GM18502 (cell line): Measurements from ENCODE around the gene ELOB.

Experiments used
- ATAC-seq: cut with Tn5 transposase; IDR thresholded peaks from one replicate; pipeline ENCODE4 v1.9.1; 2021; ENCODE audit warnings: mild to moderate bottlenecking; ENCODE audit not compliant: unreplicated experiment, poor library complexity

Gene ELOB

DNA sequence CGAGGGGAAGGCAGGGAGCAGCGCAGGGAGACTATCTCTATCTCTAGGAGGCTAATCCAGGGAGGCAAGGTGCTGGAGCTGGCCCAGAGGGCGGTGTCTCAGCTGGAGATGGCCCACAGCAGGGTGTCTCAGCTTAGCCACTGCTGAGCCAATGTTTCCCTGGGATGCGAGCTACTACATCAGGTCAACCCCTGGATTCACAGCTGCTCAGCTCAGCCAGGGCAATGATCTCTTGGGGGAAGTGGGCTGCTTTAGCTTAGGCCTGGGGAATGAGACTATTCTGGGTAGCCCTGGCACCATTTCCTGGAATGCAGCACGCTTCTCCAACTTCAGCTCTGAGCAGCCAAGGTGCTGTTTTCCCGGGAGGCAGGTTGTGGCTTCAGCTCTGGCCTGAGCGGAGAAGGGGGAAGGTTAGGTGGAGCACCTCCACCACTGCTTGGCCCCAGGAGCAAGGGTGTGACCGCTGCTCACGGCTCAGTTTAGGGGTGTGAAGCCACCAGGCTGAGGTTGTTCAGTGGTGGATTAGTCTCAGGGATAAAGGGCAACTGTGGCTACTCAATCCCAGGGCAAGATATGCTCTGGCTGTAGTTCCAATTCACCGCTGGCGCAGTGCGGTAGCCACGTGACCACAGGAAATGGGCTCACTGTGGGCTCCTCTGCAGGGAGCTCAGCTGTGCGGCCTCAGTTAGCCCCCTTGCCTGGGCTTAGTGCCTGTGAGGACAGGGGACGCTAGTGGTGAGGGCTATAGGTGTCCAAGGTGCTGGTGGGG lies 34.8 kb upstream of the ELOB start:
- no peak for ATAC-seq

DNA sequence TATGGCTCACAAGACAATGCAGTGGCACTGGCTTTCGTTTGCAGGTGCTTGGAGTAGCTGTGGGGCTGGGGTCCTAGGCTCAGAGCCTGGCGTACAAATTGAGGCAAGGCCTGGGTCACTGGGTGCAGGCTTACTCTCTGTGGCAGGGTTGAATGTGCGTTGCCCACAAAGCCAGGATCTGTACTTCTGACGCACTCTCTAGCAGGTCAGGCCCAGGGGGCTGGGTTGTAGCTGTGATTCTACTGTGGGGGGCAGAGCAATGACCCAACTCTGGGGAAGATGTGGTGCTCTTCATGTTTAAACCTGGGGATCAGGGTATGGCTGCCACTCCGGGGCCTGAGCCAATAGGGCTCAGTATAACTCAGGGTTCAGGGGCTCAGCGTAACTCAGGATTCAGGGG lies 33.6 kb upstream of the ELOB start:
- no peak for ATAC-seq

DNA sequence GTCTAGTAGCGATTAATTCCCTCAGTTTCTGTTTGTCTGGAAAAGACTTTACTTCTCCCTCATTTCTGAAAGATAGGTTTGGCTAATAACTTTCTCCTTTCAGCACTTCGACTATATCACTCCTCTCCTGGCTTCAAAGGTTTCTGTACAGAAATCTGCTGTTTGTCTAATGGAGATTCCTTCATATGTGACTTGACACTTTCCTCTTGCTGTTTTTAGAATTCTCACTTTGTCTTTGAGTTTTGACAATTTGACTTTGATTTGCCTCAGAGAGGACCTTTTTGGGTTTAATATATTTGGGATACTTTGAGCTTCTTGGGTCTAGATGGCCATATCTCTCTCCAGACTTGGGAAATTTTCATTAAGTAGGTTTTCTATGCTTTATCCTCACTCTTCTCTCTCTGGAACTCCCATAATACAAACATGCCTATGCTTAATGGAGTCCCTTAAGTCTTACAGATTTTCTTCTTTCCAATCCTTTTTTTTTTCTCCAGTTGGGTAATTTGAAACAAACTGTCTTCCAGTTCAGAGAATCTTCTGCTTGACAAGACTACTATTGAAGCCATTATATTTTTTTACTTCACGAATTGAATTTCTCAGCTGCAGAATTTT lies 32.2 kb upstream of the ELOB start:
- no peak for ATAC-seq

DNA sequence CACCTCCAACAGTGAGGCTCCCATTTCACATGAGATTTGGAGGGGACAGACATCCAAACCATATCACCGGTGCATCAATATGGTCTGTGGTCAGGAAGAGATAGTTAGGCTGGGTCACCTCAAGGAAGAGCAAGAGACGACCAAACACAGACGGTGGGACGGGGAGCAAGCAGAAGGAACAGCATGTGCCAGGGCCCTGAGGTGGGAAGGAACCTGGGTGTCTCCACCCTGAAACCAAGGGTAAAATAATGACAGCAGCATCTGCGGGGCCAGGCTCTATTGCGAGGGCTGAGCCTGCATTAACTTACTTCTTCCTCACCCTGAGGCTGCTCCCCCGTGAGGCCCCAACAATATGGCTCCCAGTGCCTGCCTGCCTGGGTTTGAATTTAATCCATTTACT lies 31.1 kb upstream of the ELOB start:
- ATAC-seq = no peak

DNA sequence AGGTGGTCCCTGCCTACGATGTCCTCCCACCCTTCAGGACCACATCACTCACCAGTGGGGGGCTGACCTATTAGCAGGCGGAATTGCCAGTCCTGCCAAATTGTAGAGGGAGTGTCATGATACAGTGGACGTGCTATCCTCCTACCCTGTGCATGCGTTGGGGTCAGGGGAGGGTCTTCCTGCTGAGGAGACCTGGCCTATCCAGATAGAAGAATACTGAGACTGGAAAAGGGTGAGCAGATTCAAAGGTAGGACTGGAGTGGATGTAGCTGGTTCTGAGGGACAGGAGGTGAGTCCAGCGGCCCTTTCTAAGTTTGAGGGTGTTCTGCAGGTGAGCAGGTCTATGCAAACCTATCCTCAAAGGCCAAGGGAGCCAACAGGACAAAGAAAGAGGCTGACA lies 29.2 kb upstream of the ELOB start:
- no peak for ATAC-seq

DNA sequence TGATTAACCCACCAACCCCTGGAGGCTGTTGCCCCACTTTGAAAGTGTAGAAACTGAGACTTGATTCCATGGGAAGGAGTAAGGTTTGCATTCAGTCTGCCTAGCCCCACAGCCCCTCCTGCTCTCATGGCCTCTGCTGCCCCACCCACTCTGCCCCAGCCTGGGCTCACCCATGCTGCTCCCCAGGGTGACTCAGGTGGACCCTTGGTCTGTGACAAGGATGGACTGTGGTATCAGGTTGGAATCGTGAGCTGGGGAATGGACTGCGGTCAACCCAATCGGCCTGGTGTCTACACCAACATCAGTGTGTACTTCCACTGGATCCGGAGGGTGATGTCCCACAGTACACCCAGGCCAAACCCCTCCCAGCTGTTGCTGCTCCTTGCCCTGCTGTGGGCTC lies 27.6 kb upstream of the ELOB start:
- no peak for ATAC-seq

DNA sequence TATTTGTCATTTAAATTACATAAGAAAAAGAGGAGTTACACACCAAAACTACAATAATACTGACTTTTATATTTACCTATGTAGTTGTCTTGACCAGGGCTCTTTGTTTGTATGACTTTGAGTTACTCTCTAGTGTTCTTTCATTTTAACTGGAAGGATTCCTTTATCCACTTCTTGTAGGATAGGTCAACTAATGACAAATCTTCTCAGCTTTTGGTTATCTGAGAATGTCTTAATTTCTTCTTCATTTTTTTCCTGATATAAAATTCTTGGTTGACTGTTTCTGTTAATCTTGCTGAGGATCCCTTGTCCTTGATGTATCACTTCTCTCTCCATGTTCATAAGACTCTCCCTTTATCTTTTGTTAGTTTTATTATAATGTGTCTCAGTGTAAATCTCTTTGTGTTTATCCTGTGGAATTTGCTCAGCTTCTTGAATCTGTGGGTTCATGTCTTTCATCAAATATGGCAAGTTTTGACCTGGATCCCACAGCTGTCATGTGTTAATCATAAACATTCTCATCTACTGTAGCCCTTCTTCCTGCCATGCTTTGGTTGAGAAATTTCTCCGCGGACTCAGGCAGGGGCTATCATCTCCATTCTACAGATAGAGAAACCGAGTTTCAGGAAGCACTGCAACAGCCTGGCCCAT lies 26.6 kb upstream of the ELOB start:
- ATAC-seq = no peak

DNA sequence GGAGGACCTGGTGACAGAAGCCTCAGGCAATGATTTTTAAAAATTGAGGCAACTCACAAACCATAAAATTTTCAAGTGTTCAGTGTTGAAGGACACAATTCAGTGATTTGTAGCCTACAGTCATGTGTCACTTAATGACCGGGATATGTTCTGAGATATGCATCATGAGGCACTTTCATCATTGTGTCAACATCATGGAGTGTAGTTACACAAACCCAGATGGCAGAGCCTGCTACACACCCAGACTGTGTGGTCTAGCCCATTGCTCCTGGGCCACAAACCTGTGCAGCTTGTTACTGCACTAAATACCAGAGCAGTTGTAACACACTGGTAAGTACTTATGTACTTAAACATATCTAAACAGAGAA lies 22.8 kb upstream of the ELOB start:
- ATAC-seq = no peak

DNA sequence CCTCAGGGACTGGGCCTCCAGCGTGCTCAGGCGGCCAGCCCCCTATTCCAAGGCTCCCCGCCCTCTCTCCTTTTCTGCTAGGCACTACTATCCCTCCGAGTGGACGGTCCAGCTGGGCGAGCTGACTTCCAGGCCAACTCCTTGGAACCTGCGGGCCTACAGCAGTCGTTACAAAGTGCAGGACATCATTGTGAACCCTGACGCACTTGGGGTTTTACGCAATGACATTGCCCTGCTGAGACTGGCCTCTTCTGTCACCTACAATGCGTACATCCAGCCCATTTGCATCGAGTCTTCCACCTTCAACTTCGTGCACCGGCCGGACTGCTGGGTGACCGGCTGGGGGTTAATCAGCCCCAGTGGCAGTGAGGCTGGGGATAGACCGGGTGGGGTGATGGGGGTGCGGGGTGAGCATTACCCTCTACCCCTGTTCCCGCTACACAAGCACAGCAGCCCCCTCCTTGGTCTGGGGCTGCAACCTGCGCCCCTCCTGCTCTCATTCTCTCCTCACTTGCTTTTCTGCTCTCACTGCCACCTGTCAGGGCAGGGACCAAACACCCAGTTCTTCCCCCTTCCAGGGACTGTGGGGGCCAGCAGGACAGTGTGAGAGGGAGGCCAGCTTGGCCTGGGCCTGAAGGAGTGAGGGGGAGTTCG lies 22.3 kb upstream of the ELOB start:
- no peak for ATAC-seq

DNA sequence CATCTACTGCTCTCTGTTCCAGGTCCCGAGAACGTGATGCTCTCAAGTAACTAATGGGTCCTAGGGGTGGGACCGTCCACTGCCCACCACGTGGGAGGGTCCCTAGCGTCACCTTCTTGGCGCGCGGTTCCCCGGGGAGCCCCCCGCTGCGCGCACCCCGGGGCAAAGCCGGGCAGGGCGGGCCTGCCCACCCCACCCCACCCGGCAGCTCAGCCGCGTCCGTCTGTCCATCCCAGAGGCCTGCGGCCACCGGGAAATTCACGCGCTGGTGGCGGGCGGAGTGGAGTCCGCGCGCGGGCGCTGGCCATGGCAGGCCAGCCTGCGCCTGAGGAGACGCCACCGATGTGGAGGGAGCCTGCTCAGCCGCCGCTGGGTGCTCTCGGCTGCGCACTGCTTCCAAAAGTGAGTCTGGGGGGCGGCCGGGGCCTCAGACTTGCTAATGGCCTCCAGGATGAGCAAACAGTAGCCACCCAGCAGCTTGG lies 21.7 kb upstream of the ELOB start:
- ATAC-seq = no peak

DNA sequence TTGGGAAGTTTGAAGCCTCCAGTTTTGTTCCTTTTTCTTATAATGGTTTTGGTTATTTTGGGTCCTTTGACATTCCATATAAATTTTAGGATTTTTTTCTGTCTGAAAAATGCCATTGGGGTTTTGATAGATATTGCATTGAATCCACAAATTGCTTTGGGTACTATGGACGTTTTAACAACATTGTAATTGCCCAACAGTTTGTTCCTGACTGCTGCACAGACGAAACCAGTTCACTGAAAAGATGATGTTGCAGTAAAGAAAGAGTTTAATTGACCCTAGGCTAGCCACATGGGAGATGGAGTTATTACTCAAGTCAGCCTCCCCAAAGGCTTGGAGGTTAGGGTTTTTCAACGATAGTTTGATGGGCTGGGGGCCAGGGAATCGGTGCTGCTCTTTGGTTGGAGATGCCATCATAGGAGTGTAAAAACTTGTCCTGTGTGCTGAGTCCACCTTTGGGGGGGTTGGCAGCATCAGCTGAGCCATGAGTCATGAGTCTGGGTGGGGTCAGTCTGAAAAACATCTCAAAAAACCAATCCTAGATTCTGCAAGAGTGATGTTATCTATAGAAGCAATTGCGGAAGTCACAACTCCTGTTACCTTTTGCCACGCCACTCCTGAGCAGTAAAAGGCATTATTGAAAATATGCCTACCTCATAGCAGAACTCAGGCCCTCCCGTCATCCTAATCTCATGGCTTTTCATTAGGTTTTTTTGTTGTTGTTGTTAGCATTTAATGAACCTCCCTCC lies 18.5 kb upstream of the ELOB start:
- ATAC-seq = no peak

DNA sequence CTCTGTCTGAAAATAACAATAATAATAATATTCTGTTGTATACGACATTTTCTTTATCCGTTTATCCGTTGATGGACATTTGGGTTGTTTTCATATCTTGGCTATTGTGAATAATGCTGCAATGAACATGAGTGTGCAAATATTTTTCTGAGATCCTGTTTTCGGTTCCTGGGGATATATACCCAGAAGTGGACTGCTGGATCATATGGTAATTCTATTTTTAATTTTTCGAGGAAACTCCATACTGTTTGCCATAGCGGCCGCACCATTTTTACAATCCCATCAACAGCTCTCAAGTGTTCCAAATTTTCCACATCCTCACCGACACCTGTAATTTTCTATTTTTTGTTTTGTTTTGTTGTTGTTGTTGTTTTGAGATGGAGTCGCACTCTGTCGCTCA lies 15.9 kb upstream of the ELOB start:
- ATAC-seq = no peak

DNA sequence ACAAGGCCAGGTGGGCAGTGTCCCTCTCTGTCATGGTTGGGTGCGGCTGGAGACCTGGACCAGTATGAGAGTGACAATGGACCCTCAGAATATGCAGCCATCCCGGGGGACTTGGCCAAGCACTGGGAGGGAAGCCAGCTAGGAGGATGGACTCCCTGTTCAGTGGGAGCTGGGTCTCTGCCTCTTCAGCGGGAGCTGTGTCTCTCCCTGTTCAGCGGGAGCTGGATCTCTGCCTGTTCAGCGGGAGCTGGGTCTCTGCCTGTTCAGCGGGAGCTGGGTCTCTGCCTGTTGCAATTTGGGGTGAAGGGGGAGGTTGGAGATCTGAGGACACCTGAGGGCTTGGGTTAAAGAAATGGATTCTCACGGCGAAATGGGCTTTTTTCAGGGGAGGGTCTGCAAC lies 14.1 kb upstream of the ELOB start:
- ATAC-seq = no peak

DNA sequence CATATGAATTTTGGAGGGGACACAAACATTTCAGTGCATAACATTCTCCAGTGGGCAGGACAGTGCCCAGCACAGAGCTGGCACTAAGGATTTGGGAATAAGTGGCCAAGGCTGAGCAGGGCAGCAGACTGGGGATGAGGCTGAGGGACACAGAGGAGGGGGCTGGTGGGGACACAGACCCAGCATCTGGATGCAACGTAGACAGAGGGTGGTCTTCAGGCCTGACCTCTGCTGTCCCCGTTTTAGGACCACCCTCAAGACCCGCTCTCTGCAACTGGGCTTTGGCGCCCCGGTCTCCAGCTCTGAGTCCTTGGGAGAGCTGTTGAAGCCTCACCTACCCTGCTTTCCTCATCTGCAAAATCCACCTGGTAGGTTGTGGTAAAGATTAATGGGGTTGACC lies 13.6 kb upstream of the ELOB start:
- ATAC-seq = no peak

DNA sequence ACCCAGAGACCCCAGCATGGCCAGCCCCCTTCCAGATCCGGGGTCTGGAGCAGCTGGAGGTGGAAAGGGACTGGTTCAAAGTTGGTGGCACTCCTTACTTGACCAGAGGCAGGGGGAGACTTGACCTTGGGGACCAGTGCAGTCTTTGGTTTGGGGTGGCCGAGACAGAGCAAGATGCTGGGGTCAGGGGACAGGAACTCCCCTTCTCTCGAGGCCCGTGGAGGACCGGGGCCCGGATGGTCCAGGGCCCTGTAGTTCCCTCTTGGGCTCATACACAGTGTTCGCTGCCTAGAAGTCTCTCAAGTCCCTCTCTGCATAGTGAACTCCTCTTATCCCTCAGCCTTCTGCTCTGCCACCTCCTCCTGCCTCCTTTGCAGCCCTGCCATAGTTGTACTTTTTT lies 10.9 kb upstream of the ELOB start:
- no peak for ATAC-seq

DNA sequence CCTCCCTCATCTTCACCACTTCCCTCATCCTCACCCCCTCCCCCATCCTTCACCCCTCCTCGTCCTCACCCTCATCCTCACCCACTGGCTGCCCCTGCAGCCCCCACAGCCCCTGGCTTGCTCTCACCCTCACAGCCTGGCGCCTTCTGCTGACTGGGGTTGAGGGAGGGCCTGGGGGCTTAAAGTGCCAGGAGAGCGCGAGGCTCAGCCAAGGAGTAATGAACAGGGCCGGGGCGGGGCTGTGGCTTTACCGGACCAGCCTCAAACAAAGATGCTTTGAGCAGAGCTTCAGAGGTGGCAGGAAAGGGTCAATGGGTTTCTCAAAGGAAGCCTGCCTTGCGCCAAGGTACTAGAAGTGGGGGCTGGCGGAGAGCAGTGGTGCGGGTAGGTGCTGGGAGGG lies 10.3 kb upstream of the ELOB start, which contains the start of gene PRSS33:
Gene PRSS33, minus strand, starts transcription at position 155 of the 400 bp plus-strand sequence. CDS start 1,013 bp downstream, outside the sequence.
- ATAC-seq = no peak

DNA sequence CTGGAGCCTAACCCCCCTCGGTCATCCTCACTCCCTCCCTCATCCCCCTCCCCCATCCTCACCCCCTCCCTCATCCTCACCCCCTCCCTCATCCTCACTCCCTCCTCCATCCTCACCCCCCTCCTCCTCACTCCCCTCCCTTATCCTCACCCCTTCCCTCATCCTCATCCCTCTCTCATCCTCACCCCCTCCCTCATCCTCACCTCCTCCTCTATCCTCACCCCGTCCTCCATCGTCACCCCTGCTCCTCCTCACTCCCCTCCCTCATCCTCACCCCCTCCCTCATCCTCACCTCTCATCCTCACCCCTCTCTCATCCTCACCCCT lies 9.7 kb upstream of the ELOB start:
- no peak for ATAC-seq

DNA sequence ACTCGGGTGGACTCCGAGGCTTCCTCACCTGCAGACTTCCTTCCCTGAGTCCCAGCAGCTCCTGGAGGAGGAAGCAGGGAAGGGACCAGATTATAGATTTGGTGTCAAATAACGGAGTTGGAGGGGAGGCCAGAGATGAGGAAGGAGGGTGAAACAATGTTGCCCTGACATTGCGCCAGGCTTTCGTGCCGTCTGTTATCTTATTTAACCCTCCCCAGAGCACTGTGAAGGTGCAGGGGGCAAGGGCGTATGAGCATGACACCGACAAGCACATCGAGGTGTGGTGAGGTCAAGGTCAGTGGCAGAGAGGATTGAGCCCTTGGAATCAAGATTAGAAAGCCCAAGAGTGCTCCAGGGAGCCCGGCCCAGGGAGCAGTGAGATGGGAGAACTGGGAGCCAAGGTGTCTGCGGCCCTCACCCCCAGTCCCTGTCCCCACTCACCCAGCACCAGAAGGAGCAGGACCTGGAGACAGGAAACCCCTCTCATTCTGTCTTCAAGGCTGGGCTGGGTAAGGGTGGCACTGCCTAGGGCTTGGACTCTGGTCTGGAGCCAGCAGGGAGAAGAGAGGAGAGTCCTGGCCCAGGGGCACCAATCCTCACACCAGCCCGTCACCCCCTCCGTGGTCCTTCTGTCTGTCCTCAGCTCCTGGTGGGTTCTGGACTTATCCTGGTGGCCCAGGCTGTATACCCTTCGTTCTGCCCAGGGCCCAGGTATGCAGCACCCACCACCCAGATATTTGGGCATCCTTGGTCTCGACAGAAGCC lies 9.2 kb upstream of the ELOB start:
- ATAC-seq = no peak

DNA sequence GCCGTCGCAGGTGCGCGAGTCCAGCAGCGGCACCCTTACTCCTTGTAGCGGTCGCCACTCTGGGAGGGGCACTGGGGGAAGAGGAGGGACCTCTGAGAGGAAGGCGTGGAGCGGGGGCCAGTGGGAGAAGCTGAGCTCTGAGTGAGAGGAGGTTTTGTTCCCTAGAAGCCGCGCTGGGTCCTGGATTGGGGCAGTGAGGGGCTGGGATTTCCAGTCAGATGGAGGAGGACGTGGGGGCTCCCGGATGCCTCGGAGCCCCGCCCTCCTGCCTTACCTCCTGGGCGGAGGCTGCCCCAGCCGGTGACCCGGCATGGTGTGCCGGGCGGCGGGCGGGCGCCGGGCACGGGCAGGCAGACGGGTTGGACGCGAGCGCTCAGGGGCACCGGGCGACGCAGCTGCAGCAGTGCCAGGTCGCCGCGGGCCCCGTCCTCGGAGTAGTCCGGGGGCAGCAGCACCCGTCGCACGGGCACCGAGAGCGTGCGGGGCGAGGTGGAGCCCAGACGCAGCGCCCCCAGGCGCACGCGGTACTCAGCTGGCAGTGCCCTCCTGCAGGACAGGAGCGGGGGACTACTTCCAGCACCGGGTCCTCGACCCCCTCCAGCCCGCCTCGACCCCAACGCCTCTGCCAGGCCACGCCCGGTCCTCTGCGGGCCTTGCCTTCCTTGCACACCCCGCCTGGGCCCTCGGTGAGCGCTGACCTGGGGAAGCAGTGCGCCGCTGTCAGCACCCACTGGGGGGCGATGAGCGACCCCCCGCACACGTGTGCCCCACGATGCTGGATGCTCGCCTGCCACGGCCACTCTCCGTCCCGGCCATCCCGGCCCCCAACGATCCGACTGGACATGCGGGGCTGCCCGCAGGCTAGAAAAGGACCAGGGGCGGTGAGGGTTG lies 8.3 kb upstream of the ELOB start:
- ATAC-seq = no peak
